K562 (cell line): ENCODE data around the gene RGS6. TPM values are rescaled to one million over a fixed set of nuclear protein-coding genes. Genes with fewer than 3 reads are reported as not detected.

Source experiments
- ATAC-seq: fragments of 200-7000 bp; cut with Tn5 transposase; 3 replicates; pipeline ENCODE4 v1.9.1; 2020; ENCODE audit warnings: moderate library complexity
- BruUV-seq: library from RNA; stranded (reverse); fragments of 400-500 nt; replicated peaks from 2 replicates; lab custom pipeline; 2021; lab: Mats Ljungman, UMichigan
- CTCF ChIA-PET: fragments of 300-600 bp; formaldehyde crosslinking; extraction: SDS; loops from one replicate; lab custom pipeline; 2021; ENCODE audit warnings: low intra/inter-chr PET ratio; lab: Yijun Ruan, JAX
- POLR2A ChIA-PET: fragments of 300-600, 350-650 bp; sonication (Branson Sonifier 250); formaldehyde crosslinking; extraction: SDS; loops from one replicate; lab custom pipeline; 2021; ENCODE audit warnings: antibody characterized with exemption, inconsistent platforms; lab: Yijun Ruan, JAX
- DNase-seq, 4 experiments: peaks; one replicate each; pipeline versions ENCODE4 v3.0.0 to v3.0.0-alpha.2; 2011 to 2018; ENCODE audit warnings: low spot score in 3 of 4, mixed read lengths in 3 of 4; ENCODE audit errors: extremely low read depth in 1 of 4
- FAIRE-seq: peaks from 2 replicates; lab custom pipeline; 2011; peaks lifted over from hg19 to GRCh38; lab: Jason Lieb, UNC
- H2AFZ ChIP-seq: 2 replicates; pipeline ENCODE4 v1.6.0; 2011; ENCODE audit warnings: low read depth, low read length, control low read depth, inconsistent platforms
- H3K27ac ChIP-seq: fragments of 200-600 bp; 3 replicates; pipeline ENCODE4 v1.8.0; 2011; ENCODE audit warnings: low read depth, mild to moderate bottlenecking, control low read depth, inconsistent platforms, low read length, moderate library complexity, mixed read lengths; ENCODE audit errors: extremely low read depth
- H3K27me3 ChIP-seq, 2 experiments: fragments of 300-600 bp in 1 of 2; 2 replicates in 1 of 2; 3 replicates in 1 of 2; pipeline versions ENCODE4 v1.6.0 to v1.8.0; 2011; ENCODE audit warnings: inconsistent platforms in 2 of 2, low read length in 2 of 2, mild to moderate bottlenecking in 1 of 2, mixed read lengths in 1 of 2, moderate library complexity in 1 of 2; ENCODE audit not compliant: control insufficient read depth in 2 of 2, insufficient read depth in 2 of 2
- H3K36me3 ChIP-seq: fragments of 300-600 bp; 3 replicates; pipeline ENCODE4 v1.8.0; 2011; ENCODE audit warnings: mild to moderate bottlenecking, low read length, inconsistent platforms; ENCODE audit not compliant: control insufficient read depth, insufficient read depth
- H3K4me1 ChIP-seq, 2 experiments: fragments of 200-600 bp in 1 of 2; replicated peaks in 1 of 2; 2 replicates in 1 of 2; 3 replicates in 1 of 2; pipeline versions ENCODE4 v1.5.1 to v1.8.0; 2011; ENCODE audit warnings: inconsistent platforms in 2 of 2, low read length in 2 of 2, mild to moderate bottlenecking in 1 of 2, mixed read lengths in 1 of 2, moderate library complexity in 1 of 2; ENCODE audit not compliant: control insufficient read depth in 2 of 2, insufficient read depth in 2 of 2
- H3K4me2 ChIP-seq: 2 replicates; pipeline ENCODE4 v1.6.1; 2011; ENCODE audit warnings: low read length, control low read depth, inconsistent platforms, mixed read lengths; ENCODE audit not compliant: insufficient read depth
- H3K4me3 ChIP-seq: fragments of 200-600 bp; sonication (generic), shearing (Covaris generic); 2 replicates; pipeline ENCODE4 v1.5.1; 2016; ENCODE audit warnings: control low read depth, inconsistent platforms
- H3K79me2 ChIP-seq: fragments of 200-600 bp; 3 replicates; pipeline ENCODE4 v1.8.0; 2011; ENCODE audit warnings: low read length, inconsistent platforms; ENCODE audit not compliant: control insufficient read depth, insufficient read depth
- H3K9ac ChIP-seq, 2 experiments: 2 replicates each; pipeline versions ENCODE4 v1.6.0 to v1.6.1; 2011; ENCODE audit warnings: low read depth in 2 of 2, low read length in 2 of 2, control low read depth in 1 of 2, inconsistent platforms in 1 of 2, mild to moderate bottlenecking in 1 of 2, mixed read lengths in 1 of 2; ENCODE audit not compliant: insufficient read depth in 1 of 2
- H3K9me1 ChIP-seq: one replicate; pipeline ENCODE4 v1.6.0; 2011; ENCODE audit warnings: inconsistent platforms, mild to moderate bottlenecking, low read length, moderate library complexity; ENCODE audit not compliant: control insufficient read depth, insufficient read depth
- H3K9me3 ChIP-seq: replicated peaks from 2 replicates; pipeline ENCODE4 v1.5.1; 2011; ENCODE audit warnings: low read depth, low read length, inconsistent platforms; ENCODE audit not compliant: control insufficient read depth, insufficient read depth
- H4K20me1 ChIP-seq: replicated peaks from 2 replicates; pipeline ENCODE4 v1.6.1; 2011; ENCODE audit warnings: low read length, inconsistent platforms, mixed read lengths; ENCODE audit not compliant: control insufficient read depth, insufficient read depth
- CC2D1A ChIP-seq: fragments of 450-650 bp; IDR thresholded peaks from 2 replicates; pipeline ENCODE4 v1.6.1; 2017; ENCODE audit warnings: mild to moderate bottlenecking
- CTCF ChIP-seq, 3 experiments: IDR thresholded peaks in 2 of 3; conservative IDR thresholded peaks in 1 of 3; 2 replicates each; pipeline ENCODE4 v1.5.1; 2011 to 2012; ENCODE audit warnings: low read length in 3 of 3, mild to moderate bottlenecking in 3 of 3, control low read depth in 2 of 3, improper control_type of control experiment in 1 of 3, inconsistent platforms in 1 of 3, low read depth in 1 of 3, mixed read lengths in 1 of 3, moderate library complexity in 1 of 3; ENCODE audit not compliant: insufficient read depth in 2 of 3
- DLX4 ChIP-seq: fragments of 250-450 bp; sonication (Bioruptor Pico); IDR thresholded peaks from 2 replicates; pipeline ENCODE4 v1.6.1; 2021; ENCODE audit warnings: mild to moderate bottlenecking
- EWSR1 ChIP-seq: fragments of 450-650 bp; IDR thresholded peaks from 2 replicates; pipeline ENCODE4 v1.6.1; 2018; ENCODE audit warnings: borderline replicate concordance, mild to moderate bottlenecking, low read depth, moderate library complexity; ENCODE audit not compliant: partially characterized antibody
- HDAC3 ChIP-seq: fragments of 450-650 bp; IDR thresholded peaks from 2 replicates; pipeline ENCODE4 v1.6.1; 2018; ENCODE audit warnings: borderline replicate concordance, mild to moderate bottlenecking, moderate library complexity; ENCODE audit not compliant: partially characterized antibody
- KHSRP ChIP-seq: fragments of 450-650 bp; IDR thresholded peaks from 2 replicates; pipeline ENCODE4 v1.6.1; 2017
- LARP7 ChIP-seq: fragments of 450-650 bp; IDR thresholded peaks from 2 replicates; pipeline ENCODE4 v1.6.1; 2016
- SMC3 ChIP-seq: conservative IDR thresholded peaks from 2 replicates; pipeline ENCODE4 v1.6.1; 2011; ENCODE audit warnings: low read depth, low read length, improper control_type of control experiment; ENCODE audit not compliant: insufficient read depth
- TCF7L2 ChIP-seq: fragments of 150-350 bp; IDR thresholded peaks from 2 replicates; pipeline ENCODE4 v1.6.1; 2016; ENCODE audit warnings: low read depth, mild to moderate bottlenecking, low read length, moderate library complexity
- ZBTB49 ChIP-seq: sonication (generic); formaldehyde crosslinking; IDR thresholded peaks from 2 replicates; pipeline ENCODE4 v1.8.0; 2022; ENCODE audit warnings: missing genetic modification reagents, mild to moderate bottlenecking, borderline replicate concordance
- ZNF717 ChIP-seq: fragments of 250-450 bp; sonication (Bioruptor Pico); IDR thresholded peaks from 2 replicates; pipeline ENCODE4 v1.5.0; 2021
- ZNF766 ChIP-seq: fragments of 200-800 bp; sonication (Bioruptor generic); conservative IDR thresholded peaks from 2 replicates; pipeline ENCODE4 v1.6.1; 2016; ENCODE audit warnings: missing genetic modification characterization, missing compliant biosample characterization
- WGBS: fragments of 100-300 bp; shearing (Covaris generic); methylation state at CpG from one replicate; pipeline ENCODE4 v1.1.6; 2016; ENCODE audit warnings: low coverage, mixed read lengths; ENCODE audit not compliant: insufficient coverage; ENCODE audit errors: missing lambda C conversion rate; 5-methylcytosine and 5-hydroxymethylcytosine counted together
- in situ Hi-C: fragments of 300-500 bp; cut with MboI; formaldehyde crosslinking; loops from 4 replicates; pipeline ENCODE4 v1.15.0; 2018; ENCODE audit warnings: inconsistent platforms, mixed read lengths
- intact Hi-C: fragments of 100-400 bp; cut with micrococcal nuclease; formaldehyde crosslinking; loops from 2 replicates; pipeline ENCODE4 v1.14.2; 2022
- polyA plus RNA-seq, 8 experiments: library from polyadenylated mRNA; depleted of rRNA in 4 of 8; stranded (reverse) in 5 of 8; unstranded in 3 of 8; fragments of >200 nt; fragmentation: Nextera tagmentation in 2 of 8; fragmentation: Illumina TruSeq in 1 of 8; extraction: Ambion mirVana in 2 of 8; extraction: Trizol in 1 of 8; gene quantifications; 2 replicates each; pipeline versions ENCODE4 v1.2.1 to v1.2.3, GENCODE V29; 2011 to 2014; ENCODE audit warnings: inconsistent platforms in 1 of 8, missing spikeins in 1 of 8
- total RNA-seq, 7 experiments: library from RNA; depleted of rRNA in 6 of 7; stranded (reverse); fragments of >200 nt in 6 of 7; fragmentation: Illumina TruSeq in 2 of 7; extraction: Trizol in 2 of 7; gene quantifications; 2 replicates each; pipeline versions ENCODE4 v1.2.1 to v1.2.3, GENCODE V29; 2011 to 2021; ENCODE audit warnings: low replicate concordance in 1 of 7
- TF ChIP-seq, protein P1 (sequence below), 2 experiments: IDR thresholded peaks in 1 of 2; conservative IDR thresholded peaks in 1 of 2; 2 replicates each; pipeline ENCODE4 v1.6.1; 2016; ENCODE audit warnings: low read depth in 2 of 2, mild to moderate bottlenecking in 1 of 2, missing compliant biosample characterization in 1 of 2, missing genetic modification characterization in 1 of 2, moderate library complexity in 1 of 2

Gene RGS6
- total and polyA plus RNA-seq, 9 of the 15 experiments (the other 6 are each of a cell fraction or from before 2014, with no cell fraction given) = not detected

- TF ChIP-seq ZBTB49 = no peak
- TF ChIP-seq HDAC3 = no peak
- no peak for TF ChIP-seq ZNF717 (CRISPR knock-in tag)
- no peak for TF ChIP-seq DLX4
- no peak for TF ChIP-seq KHSRP
These were observed 614.3 kb downstream of the RGS6 start (continued) for GRCh38 chr14:72546344-72547016.

GRCh38 chr14:72547999-72548398 lies 615.8 kb downstream of the RGS6 start:
- no peaks in the 10 kb centered on the region for H3K9me1 ChIP-seq
- no peak overlapping the region for H3K27ac ChIP-seq
- 29% methylated on average over 9 of the region's 9 CpGs for WGBS
- H2AFZ ChIP-seq = no peak overlapping the region
- DNase-seq (peak in 1 of 4 experiments; percentile 10), FAIRE-seq (no peak), ATAC-seq (no peak)
- H3K9ac ChIP-seq = no peak overlapping the region
- no peaks in the 10 kb centered on the region for H3K36me3 ChIP-seq
- no peak overlapping the region for H3K4me3 ChIP-seq
- H3K4me2 ChIP-seq = no peak overlapping the region
- H4K20me1 ChIP-seq = no peaks in the 10 kb centered on the region
- BruUV-seq = no TSS peak
- intact Hi-C loops (no loop called here), in situ Hi-C loops (no loop called here)
- H3K27me3 ChIP-seq = peaks cover 4 to 50% of the 10 kb centered on the region in 2 experiments; a peak in 3 of 5 replicates
- ChIA-PET POLR2A (no interaction called here), CTCF (no interaction called here)
- no peaks in the 10 kb centered on the region for H3K79me2 ChIP-seq
- no peaks in the 10 kb centered on the region for H3K9me3 ChIP-seq
- no peaks in the 10 kb centered on the region; a peak in 1 of 5 replicates for H3K4me1 ChIP-seq
- no peak for TF ChIP-seq TCF7L2
- no peak for TF ChIP-seq EWSR1
- TF ChIP-seq CC2D1A = no peak
- TF ChIP-seq SMC3 = no peak
- TF ChIP-seq ZNF766 (CRISPR knock-in tag) = no peak
- no peak for TF ChIP-seq LARP7
- TF ChIP-seq, protein P1, sequence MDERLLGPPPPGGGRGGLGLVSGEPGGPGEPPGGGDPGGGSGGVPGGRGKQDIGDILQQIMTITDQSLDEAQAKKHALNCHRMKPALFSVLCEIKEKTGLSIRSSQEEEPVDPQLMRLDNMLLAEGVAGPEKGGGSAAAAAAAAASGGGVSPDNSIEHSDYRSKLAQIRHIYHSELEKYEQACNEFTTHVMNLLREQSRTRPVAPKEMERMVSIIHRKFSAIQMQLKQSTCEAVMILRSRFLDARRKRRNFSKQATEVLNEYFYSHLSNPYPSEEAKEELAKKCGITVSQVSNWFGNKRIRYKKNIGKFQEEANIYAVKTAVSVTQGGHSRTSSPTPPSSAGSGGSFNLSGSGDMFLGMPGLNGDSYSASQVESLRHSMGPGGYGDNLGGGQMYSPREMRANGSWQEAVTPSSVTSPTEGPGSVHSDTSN (CRISPR knock-in tag; IDR thresholded peaks at IDR 0.05; ENCODE audit: low read depth) = no peak
- TF ChIP-seq, protein P1 (tag; conservative IDR thresholded peaks at IDR 0.05; ENCODE audit: low read depth) = no peak
- peak in 1 of 3 experiments; percentile 11; a peak in 2 of 6 replicates for TF ChIP-seq CTCF (IDR thresholded peaks at IDR 0.05 in 2 of 3, conservative IDR thresholded peaks at IDR 0.05 in 1 of 3; ENCODE audit: insufficient read depth in 2 of 3, low read depth in 1 of 3, low read length in 3 of 3)
